B cell (primary cell): ENCODE data around the gene EPOP. TPM values are rescaled to one million over a fixed set of nuclear protein-coding genes. Genes with fewer than 3 reads are reported as not detected.

ENCODE experiments used
- ATAC-seq: fragments of 200-7000 bp; cut with Tn5 transposase; one replicate; pipeline ENCODE4 v1.10.0; 2021; ENCODE audit warnings: low read depth, mild to moderate bottlenecking, moderate number of reproducible peaks, moderate library complexity
- CTCF ChIA-PET: fragments of 350-600 bp; sonication (Branson Sonifier 250); formaldehyde crosslinking; loops from one replicate; lab custom pipeline; 2021; ENCODE audit warnings: antibody characterized with exemption, inconsistent platforms; lab: Charles Lee
- POLR2A ChIA-PET: fragments of 350-600 bp; sonication (Branson Sonifier 250); formaldehyde crosslinking; loops from one replicate; lab custom pipeline; 2021; ENCODE audit warnings: antibody characterized with exemption; lab: Charles Lee
- DNase-seq: peaks from one replicate; pipeline ENCODE4 v3.0.0; 2013
- H2AFZ ChIP-seq: 2 replicates; pipeline ENCODE4 v1.6.1; 2012; ENCODE audit warnings: mild to moderate bottlenecking, low read depth, low read length; ENCODE audit not compliant: insufficient read depth, poor library complexity, severe bottlenecking
- H3K27ac ChIP-seq, 2 donors: 1 replicate in 1 of 2; 2 replicates in 1 of 2; pipeline ENCODE4 v1.5.1; 2012 to 2013; ENCODE audit warnings: low read length in 2 of 2, mild to moderate bottlenecking in 2 of 2, moderate library complexity in 1 of 2
- H3K27me3 ChIP-seq, 4 experiments: fragments of 200-600 bp in 1 of 4; sonication (generic) in 1 of 4; replicated peaks in 1 of 4; 1 replicate in 2 of 4; 2 replicates in 2 of 4; pipeline versions ENCODE4 v1.6.1 to v1.7.0; 2013 to 2016; ENCODE audit warnings: low read length in 3 of 4, mild to moderate bottlenecking in 2 of 4, mixed read lengths in 1 of 4, moderate library complexity in 1 of 4; ENCODE audit not compliant: insufficient read depth in 4 of 4, control insufficient read depth in 3 of 4; ENCODE audit errors: control extremely low read depth in 1 of 4
- H3K36me3 ChIP-seq, 2 experiments: replicated peaks in 1 of 2; 1 replicate in 1 of 2; 2 replicates in 1 of 2; pipeline versions ENCODE4 v1.6.1 to v1.7.1; 2013; ENCODE audit warnings: low read length in 1 of 2; ENCODE audit not compliant: insufficient read depth in 2 of 2, control insufficient read depth in 1 of 2; ENCODE audit errors: control extremely low read depth in 1 of 2, extremely low read depth in 1 of 2
- H3K4me1 ChIP-seq, 2 donors: fragments of 200-600 bp in 1 of 2; sonication (generic) in 1 of 2; 1 replicate in 1 of 2; 2 replicates in 1 of 2; pipeline versions ENCODE4 v1.5.1 to v1.6.1; 2013 to 2017; ENCODE audit warnings: low read length in 2 of 2; ENCODE audit not compliant: control insufficient read depth in 2 of 2, insufficient read depth in 2 of 2
- H3K4me2 ChIP-seq: replicated peaks from 2 replicates; pipeline ENCODE3; 2012; ENCODE audit warnings: mild to moderate bottlenecking, low read depth, low read length; ENCODE audit not compliant: poor library complexity, severe bottlenecking
- H3K4me3 ChIP-seq, 5 experiments: fragments of 200-600 bp in 1 of 5; sonication (generic) in 1 of 5; 1 replicate in 3 of 5; 2 replicates in 2 of 5; pipeline versions ENCODE4 v1.5.1 to v1.7.0; 2011 to 2016; ENCODE audit warnings: low read length in 4 of 5, mild to moderate bottlenecking in 4 of 5, low read depth in 2 of 5, control low read depth in 1 of 5, moderate library complexity in 1 of 5; ENCODE audit not compliant: insufficient read depth in 1 of 5; ENCODE audit errors: control extremely low read depth in 1 of 5, extremely low read depth in 1 of 5
- H3K79me2 ChIP-seq: fragments of 200-600 bp; sonication (generic); one replicate; pipeline ENCODE4 v1.6.0; 2016; ENCODE audit warnings: low read length; ENCODE audit not compliant: control insufficient read depth, insufficient read depth
- H3K9ac ChIP-seq: fragments of 200-600 bp; sonication (generic); 2 replicates; pipeline ENCODE4 v1.6.1; 2017; ENCODE audit warnings: mild to moderate bottlenecking, low read length, moderate library complexity
- H3K9me3 ChIP-seq, 3 donors: one replicate each; pipeline versions ENCODE4 v1.6.1 to v1.7.1; 2013; ENCODE audit warnings: low read length in 2 of 3; ENCODE audit not compliant: control insufficient read depth in 2 of 3, insufficient read depth in 1 of 3; ENCODE audit errors: control extremely low read depth in 1 of 3
- H4K20me1 ChIP-seq: 2 replicates; pipeline ENCODE4 v1.6.0; 2012; ENCODE audit warnings: mild to moderate bottlenecking, low read length; ENCODE audit not compliant: insufficient read depth, control insufficient read depth, poor library complexity, severe bottlenecking
- H3K27ac Mint-ChIP-seq: one replicate; pipeline ENCODE4 v1.8.0; 2021; ENCODE audit warnings: mixed read lengths
- H3K27me3 Mint-ChIP-seq: one replicate; pipeline ENCODE4 v1.8.0; 2021; ENCODE audit warnings: mixed read lengths
- H3K4me1 Mint-ChIP-seq: one replicate; pipeline ENCODE4 v1.8.0; 2021; ENCODE audit warnings: mixed read lengths
- H3K4me3 Mint-ChIP-seq: one replicate; pipeline ENCODE4 v1.8.0; 2021; ENCODE audit warnings: mixed read lengths
- H3K9me3 Mint-ChIP-seq: one replicate; pipeline ENCODE4 v1.8.0; 2022; ENCODE audit warnings: mixed read lengths; ENCODE audit not compliant: insufficient read depth
- CTCF ChIP-seq: fragments of 200-600 bp; IDR thresholded peaks from one replicate; pipeline ENCODE4 v1.8.0; 2022; ENCODE audit warnings: antibody characterized with exemption, mild to moderate bottlenecking
- EZH2 ChIP-seq: IDR thresholded peaks from 2 replicates; pipeline ENCODE4 v1.6.1; 2012; ENCODE audit warnings: borderline replicate concordance, low read depth, mild to moderate bottlenecking, moderate library complexity, low read length; ENCODE audit not compliant: insufficient read depth, poor library complexity, severe bottlenecking
- WGBS: methylation state at CpG from one replicate; pipeline ENCODE4 v1.1.5; 2013; ENCODE audit warnings: missing lambda C conversion rate; ENCODE audit not compliant: insufficient coverage; 5-methylcytosine and 5-hydroxymethylcytosine counted together
- intact Hi-C: fragments of 100-400 bp; cut with micrococcal nuclease; formaldehyde crosslinking; loops from one replicate; pipeline ENCODE4 v1.10.0; 2022
- polyA plus RNA-seq: library from polyadenylated mRNA; depleted of rRNA; stranded (reverse); fragments of >200 nt; gene quantifications from 2 replicates; pipeline ENCODE4 v1.2.3, GENCODE V29; 2012
- total RNA-seq, 2 donors: library from RNA; stranded (reverse); fragments of 120-200 nt in 1 of 2; gene quantifications; 1 replicate in 1 of 2; 2 replicates in 1 of 2; pipeline versions ENCODE4 v1.2.3 to v1.2.4, GENCODE V29; 2013 to 2022

EPOP gene
- total and polyA plus RNA-seq, 2 donors (not counting 1 experiment from before 2014, with no cell fraction given) = 0.66 to 1.2 TPM

GRCh38 chr17:38667787-38668122, 7.0 kb downstream of the EPOP start:
- no peak overlapping the region for H3K27ac ChIP-seq
- DNase-seq (no peak), ATAC-seq (no peak)
- POLR2A ChIA-PET = interaction anchor here (0.9 kb wide), 1 partner anchor 8 kb away, joined by 4 read pairs; no protein-coding TSS in a partner anchor
- peak; percentile 37 for TF ChIP-seq CTCF
- TF ChIP-seq EZH2 = no peak
- Mint-ChIP-seq H3K27me3 (peaks cover 66% of the 10 kb centered on the region), H3K4me3 (no peak overlapping the region), H3K9me3 (no peaks in the 10 kb centered on the region), H3K4me1 (peaks cover 9% of the 10 kb centered on the region), H3K27ac (no peak overlapping the region)
- peaks cover 3 to 9% of the 10 kb centered on the region in 2 donors for H3K4me1 ChIP-seq
- 17% methylated on average over 2 of the region's 2 CpGs for WGBS
- H3K36me3 ChIP-seq = no peaks in the 10 kb centered on the region
- no peak overlapping the region for H3K4me2 ChIP-seq
- no peak overlapping the region for H3K4me3 ChIP-seq
- peaks cover 0 to 73% (median 32%) of the 10 kb centered on the region in 4 experiments for H3K27me3 ChIP-seq
- H2AFZ ChIP-seq = no peak overlapping the region
- H3K79me2 ChIP-seq = no peaks in the 10 kb centered on the region
- CTCF ChIA-PET = interaction anchor here (0.8 to 11.8 kb wide), 28 partner anchors 9 to 318 kb away, joined by 3 to 161 read pairs (median 5); partner anchors contain the start of genes CISD3 and MLLT6
- no peaks in the 10 kb centered on the region for H4K20me1 ChIP-seq
- intact Hi-C loops = loop anchor here (1.0 to 5.0 kb wide), 2 partner anchors 175 to 240 kb away; partner anchors contain the start of gene ARHGAP23
- H3K9ac ChIP-seq = no peak overlapping the region
- peaks cover 0 to 8% (median 0%) of the 10 kb centered on the region in 3 donors for H3K9me3 ChIP-seq

GRCh38 chr17:38667099-38667786, 7.5 kb downstream of the EPOP start:
- no peak overlapping the region for H3K27ac Mint-ChIP-seq
- H3K4me2 ChIP-seq = no peak overlapping the region
- TF ChIP-seq EZH2 (no peak), CTCF (peak; percentile 98)
- ChIA-PET POLR2A (interaction anchor here (0.9 kb wide), 1 partner anchor 9 kb away, joined by 4 read pairs; no protein-coding TSS in a partner anchor), CTCF (interaction anchor here (0.8 to 11.8 kb wide), 32 partner anchors 10 to 318 kb away, joined by 3 to 161 read pairs (median 4); partner anchors contain the start of genes CISD3 and MLLT6)
- H3K4me3 ChIP-seq = no peak overlapping the region
- no peak overlapping the region for H3K27ac ChIP-seq
- no peaks in the 10 kb centered on the region for H3K36me3 ChIP-seq
- no peaks in the 10 kb centered on the region for H3K79me2 ChIP-seq
- H3K9ac ChIP-seq = no peak overlapping the region
- H3K27me3 ChIP-seq = peaks cover 0 to 72% (median 29%) of the 10 kb centered on the region in 4 experiments
- H2AFZ ChIP-seq = no peak overlapping the region
- no peaks in the 10 kb centered on the region for H4K20me1 ChIP-seq
- H3K4me1 Mint-ChIP-seq = peaks cover 7% of the 10 kb centered on the region
- 0% methylated on average over 4 of the region's 7 CpGs for WGBS
- peak; percentile 72 for DNase-seq
- intact Hi-C loops = loop anchor here (1.0 to 5.0 kb wide), 2 partner anchors 175 to 240 kb away; partner anchors contain the start of gene ARHGAP23
- H3K27me3 Mint-ChIP-seq = peaks cover 64% of the 10 kb centered on the region
- no peak overlapping the region for H3K4me3 Mint-ChIP-seq
- H3K9me3 ChIP-seq = peaks cover 0 to 7% (median 0%) of the 10 kb centered on the region in 3 donors
- H3K4me1 ChIP-seq = peaks cover 3 to 4% of the 10 kb centered on the region in 2 donors
- ATAC-seq = peak; percentile 76
- no peaks in the 10 kb centered on the region for H3K9me3 Mint-ChIP-seq
